ENCODE results near the gene COPS2. TPM values are rescaled to one million over a fixed set of nuclear protein-coding genes. Genes with fewer than 3 reads are reported as not detected.
"Not testable (repeated sequence)": the region's sequence is repeated elsewhere in the genome, so short reads cannot be mapped to it uniquely, and the experiment has no call there.

The COPS2 gene
- polyA plus RNA-seq, 1 donor (not counting 4 experiments of a cell fraction or from before 2014, with no cell fraction given): 114 TPM

DNA sequence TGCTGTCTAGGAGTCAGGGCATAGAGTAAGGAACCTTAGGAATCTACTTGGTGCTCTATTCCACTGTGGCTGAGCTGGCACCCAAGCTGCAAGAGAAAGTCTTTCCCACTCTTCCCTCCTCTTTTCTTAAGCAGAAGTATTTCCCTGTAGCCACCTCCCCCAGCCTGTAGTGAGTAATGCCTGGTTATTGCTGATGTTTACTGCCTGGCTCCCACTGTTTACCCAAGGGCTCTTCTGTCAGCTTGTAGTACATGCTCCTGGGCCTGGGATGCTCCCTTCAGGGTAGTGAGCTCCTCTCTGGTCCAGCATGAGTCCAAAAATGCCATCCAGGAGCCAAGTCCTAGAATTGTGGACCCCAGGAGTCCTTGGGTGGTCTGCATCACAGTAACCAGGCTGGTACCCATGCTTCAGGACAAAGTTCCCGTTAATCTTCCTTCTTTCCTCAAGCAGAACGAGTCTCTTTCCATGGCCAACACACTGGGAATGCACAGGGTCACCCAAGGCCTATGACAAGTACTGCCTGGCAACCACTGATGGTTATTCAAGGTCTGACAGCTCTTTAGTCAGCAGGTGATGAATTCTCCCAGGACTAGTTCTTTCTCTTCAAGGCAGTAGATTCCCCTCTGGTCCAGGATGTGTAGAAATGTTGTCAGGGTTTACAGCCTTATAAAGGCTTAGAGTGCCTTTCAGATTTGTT is 32.3 kb upstream of the COPS2 start:
- Histone ChIP-seq H4K20me1 (ENCODE audit: control insufficient read depth, extremely low read depth, insufficient read depth, low read length) (no peaks in the 10 kb centered on the region), H3K9ac (ENCODE audit: control insufficient read depth, extremely low read depth, insufficient read depth, low read length) (no peak overlapping the region), H2AFZ (ENCODE audit: control insufficient read depth, low read length) (no peak overlapping the region), H3K27me3 (ENCODE audit: control insufficient read depth, extremely low read depth, insufficient read depth, low read length) (no peaks in the 10 kb centered on the region), H3K9me3 (ENCODE audit: control insufficient read depth, low read depth, low read length) (no peaks in the 10 kb centered on the region), H3K27ac (ENCODE audit: control insufficient read depth, insufficient read depth, low read length) (no peak overlapping the region), H3K4me3 (ENCODE audit: control insufficient read depth in 2 of 3, extremely low read depth in 1 of 3, insufficient read depth in 2 of 3, low read depth in 1 of 3, low read length in 3 of 3) (no peak overlapping the region), H3K79me2 (ENCODE audit: control insufficient read depth, insufficient read depth, low read length) (peaks cover 14% of the 10 kb centered on the region), H3K9me1 (ENCODE audit: control insufficient read depth, extremely low read depth, insufficient read depth, low read length) (no peaks in the 10 kb centered on the region), H3K4me1 (ENCODE audit: control insufficient read depth, extremely low read depth, insufficient read depth, low read length) (no peaks in the 10 kb centered on the region), H3K4me2 (ENCODE audit: control insufficient read depth, extremely low read depth, insufficient read depth, low read depth, low read length) (no peak overlapping the region), H3K36me3 (ENCODE audit: control insufficient read depth in 2 of 2, extremely low read depth in 1 of 2, insufficient read depth in 2 of 2, low read length in 2 of 2) (no peaks in the 10 kb centered on the region)
- TF ChIP-seq, protein P1, sequence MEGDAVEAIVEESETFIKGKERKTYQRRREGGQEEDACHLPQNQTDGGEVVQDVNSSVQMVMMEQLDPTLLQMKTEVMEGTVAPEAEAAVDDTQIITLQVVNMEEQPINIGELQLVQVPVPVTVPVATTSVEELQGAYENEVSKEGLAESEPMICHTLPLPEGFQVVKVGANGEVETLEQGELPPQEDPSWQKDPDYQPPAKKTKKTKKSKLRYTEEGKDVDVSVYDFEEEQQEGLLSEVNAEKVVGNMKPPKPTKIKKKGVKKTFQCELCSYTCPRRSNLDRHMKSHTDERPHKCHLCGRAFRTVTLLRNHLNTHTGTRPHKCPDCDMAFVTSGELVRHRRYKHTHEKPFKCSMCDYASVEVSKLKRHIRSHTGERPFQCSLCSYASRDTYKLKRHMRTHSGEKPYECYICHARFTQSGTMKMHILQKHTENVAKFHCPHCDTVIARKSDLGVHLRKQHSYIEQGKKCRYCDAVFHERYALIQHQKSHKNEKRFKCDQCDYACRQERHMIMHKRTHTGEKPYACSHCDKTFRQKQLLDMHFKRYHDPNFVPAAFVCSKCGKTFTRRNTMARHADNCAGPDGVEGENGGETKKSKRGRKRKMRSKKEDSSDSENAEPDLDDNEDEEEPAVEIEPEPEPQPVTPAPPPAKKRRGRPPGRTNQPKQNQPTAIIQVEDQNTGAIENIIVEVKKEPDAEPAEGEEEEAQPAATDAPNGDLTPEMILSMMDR (optimal IDR thresholded peaks at IDR 0.05 in 1 of 3, IDR thresholded peaks at IDR 0.05 in 1 of 3, conservative IDR thresholded peaks at IDR 0.05 in 1 of 3; ENCODE audit: extremely low read depth in 1 of 3, insufficient read depth in 2 of 3, low read length in 3 of 3): no peak
- no peak for TF ChIP-seq EZH2 (IDR thresholded peaks at IDR 0.05; ENCODE audit: low read length)
- no peak for DNase-seq (ENCODE audit: low read depth, low spot score)
- FAIRE-seq: no peak
- dilution Hi-C loops (cut with MboI; ENCODE audit: extremely low pct_ligation_motif_present, low sequenced_read_pairs): no loop called here

DNA sequence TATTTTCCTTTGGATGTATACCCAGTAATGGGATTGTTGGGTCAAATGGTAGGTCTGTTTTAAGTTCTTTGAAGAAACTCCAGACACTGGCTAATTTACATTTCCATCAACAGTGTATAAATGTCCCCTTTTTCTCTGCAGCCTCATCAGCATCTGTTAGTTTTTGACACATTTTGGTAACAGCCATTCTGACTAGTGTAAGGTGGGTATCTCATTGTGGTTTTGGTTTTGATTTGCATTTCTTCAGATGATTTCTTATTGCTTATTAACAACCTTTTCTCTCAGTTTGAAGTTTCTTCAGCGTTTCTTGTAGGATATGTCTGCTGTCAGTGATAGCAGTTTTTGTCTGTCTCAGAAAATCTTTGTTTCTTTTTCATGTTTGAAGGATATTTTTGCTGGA is 30.1 kb upstream of the COPS2 start:
- no peak for FAIRE-seq
- Histone ChIP-seq H3K4me1 (ENCODE audit: control insufficient read depth, extremely low read depth, insufficient read depth, low read length) (no peaks in the 10 kb centered on the region), H3K27me3 (ENCODE audit: control insufficient read depth, extremely low read depth, insufficient read depth, low read length) (no peaks in the 10 kb centered on the region), H3K79me2 (ENCODE audit: control insufficient read depth, insufficient read depth, low read length) (peaks cover 13% of the 10 kb centered on the region), H3K36me3 (ENCODE audit: control insufficient read depth in 2 of 2, extremely low read depth in 1 of 2, insufficient read depth in 2 of 2, low read length in 2 of 2) (no peaks in the 10 kb centered on the region), H3K4me3 (ENCODE audit: control insufficient read depth in 2 of 3, extremely low read depth in 1 of 3, insufficient read depth in 2 of 3, low read depth in 1 of 3, low read length in 3 of 3) (no peak overlapping the region), H3K9ac (ENCODE audit: control insufficient read depth, extremely low read depth, insufficient read depth, low read length) (no peak overlapping the region), H3K9me3 (ENCODE audit: control insufficient read depth, low read depth, low read length) (no peaks in the 10 kb centered on the region), H3K4me2 (ENCODE audit: control insufficient read depth, extremely low read depth, insufficient read depth, low read depth, low read length) (no peak overlapping the region), H2AFZ (ENCODE audit: control insufficient read depth, low read length) (no peak overlapping the region), H4K20me1 (ENCODE audit: control insufficient read depth, extremely low read depth, insufficient read depth, low read length) (no peaks in the 10 kb centered on the region), H3K27ac (ENCODE audit: control insufficient read depth, insufficient read depth, low read length) (no peak overlapping the region), H3K9me1 (ENCODE audit: control insufficient read depth, extremely low read depth, insufficient read depth, low read length) (no peaks in the 10 kb centered on the region)
- no peak for DNase-seq (ENCODE audit: low read depth, low spot score)
- dilution Hi-C loops (cut with MboI; ENCODE audit: extremely low pct_ligation_motif_present, low sequenced_read_pairs): no loop called here
- TF ChIP-seq, protein P1 (optimal IDR thresholded peaks at IDR 0.05 in 1 of 3, IDR thresholded peaks at IDR 0.05 in 1 of 3, conservative IDR thresholded peaks at IDR 0.05 in 1 of 3; ENCODE audit: extremely low read depth in 1 of 3, insufficient read depth in 2 of 3, low read length in 3 of 3): no peak
- no peak for TF ChIP-seq EZH2 (IDR thresholded peaks at IDR 0.05; ENCODE audit: low read length)

DNA sequence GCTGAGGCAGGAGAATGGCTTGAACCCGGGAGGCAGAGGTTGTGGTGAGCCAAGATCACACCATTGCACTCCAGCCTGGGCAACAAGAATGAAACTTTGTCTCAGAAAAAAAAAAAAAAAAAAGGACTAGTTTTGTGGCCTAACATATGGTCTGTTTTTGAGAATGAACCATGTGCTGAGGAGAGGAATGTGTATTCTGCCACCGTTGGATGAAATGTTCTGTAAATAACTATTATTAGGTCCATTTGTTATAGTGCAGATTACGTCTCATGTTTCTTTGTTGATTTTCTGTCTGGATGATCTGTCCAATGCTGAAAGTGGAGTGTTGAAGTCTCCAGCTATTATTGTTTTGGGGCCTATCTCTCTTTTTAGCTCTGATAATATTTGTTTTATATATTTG is 28.3 kb upstream of the COPS2 start:
- H3K27ac ChIP-seq (ENCODE audit: control insufficient read depth, insufficient read depth, low read length); FAIRE-seq; H3K79me2 ChIP-seq (ENCODE audit: control insufficient read depth, insufficient read depth, low read length); H4K20me1 ChIP-seq (ENCODE audit: control insufficient read depth, extremely low read depth, insufficient read depth, low read length); dilution Hi-C loops (cut with MboI; ENCODE audit: extremely low pct_ligation_motif_present, low sequenced_read_pairs); H3K4me3 ChIP-seq (ENCODE audit: control insufficient read depth in 2 of 3, extremely low read depth in 1 of 3, insufficient read depth in 2 of 3, low read depth in 1 of 3, low read length in 3 of 3); H3K4me1 ChIP-seq (ENCODE audit: control insufficient read depth, extremely low read depth, insufficient read depth, low read length); H3K9ac ChIP-seq (ENCODE audit: control insufficient read depth, extremely low read depth, insufficient read depth, low read length); H3K36me3 ChIP-seq (ENCODE audit: control insufficient read depth in 2 of 2, extremely low read depth in 1 of 2, insufficient read depth in 2 of 2, low read length in 2 of 2); H3K27me3 ChIP-seq (ENCODE audit: control insufficient read depth, extremely low read depth, insufficient read depth, low read length); H2AFZ ChIP-seq (ENCODE audit: control insufficient read depth, low read length); H3K9me3 ChIP-seq (ENCODE audit: control insufficient read depth, low read depth, low read length); H3K9me1 ChIP-seq (ENCODE audit: control insufficient read depth, extremely low read depth, insufficient read depth, low read length); H3K4me2 ChIP-seq (ENCODE audit: control insufficient read depth, extremely low read depth, insufficient read depth, low read depth, low read length); DNase-seq (ENCODE audit: low read depth, low spot score): not testable (repeated sequence)

All from keratinocyte (primary cell).